ENCODE data around the gene PGLYRP4.

- TF ChIP-seq CTCF (IDR thresholded peaks at IDR 0.05; ENCODE audit: low read depth, low read length, poor library complexity, severe bottlenecking) = no peak
- TF ChIP-seq EZH2phosphoT487 (IDR thresholded peaks at IDR 0.05; ENCODE audit: borderline replicate concordance, low read length) = no peak
These were observed 47.1 kb upstream of the PGLYRP4 start for GRCh38 chr1:153395776-153396175.

Data from DOHH2 (cell line).